NCI-H446 (cell line): Measurements from ENCODE around the gene ZHX3.

Experiments used
- DNase-seq, 2 experiments: peaks; one replicate each; lab custom pipeline; 2025; lab: John Stamatoyannopoulos, UW

The ZHX3 gene

DNA sequence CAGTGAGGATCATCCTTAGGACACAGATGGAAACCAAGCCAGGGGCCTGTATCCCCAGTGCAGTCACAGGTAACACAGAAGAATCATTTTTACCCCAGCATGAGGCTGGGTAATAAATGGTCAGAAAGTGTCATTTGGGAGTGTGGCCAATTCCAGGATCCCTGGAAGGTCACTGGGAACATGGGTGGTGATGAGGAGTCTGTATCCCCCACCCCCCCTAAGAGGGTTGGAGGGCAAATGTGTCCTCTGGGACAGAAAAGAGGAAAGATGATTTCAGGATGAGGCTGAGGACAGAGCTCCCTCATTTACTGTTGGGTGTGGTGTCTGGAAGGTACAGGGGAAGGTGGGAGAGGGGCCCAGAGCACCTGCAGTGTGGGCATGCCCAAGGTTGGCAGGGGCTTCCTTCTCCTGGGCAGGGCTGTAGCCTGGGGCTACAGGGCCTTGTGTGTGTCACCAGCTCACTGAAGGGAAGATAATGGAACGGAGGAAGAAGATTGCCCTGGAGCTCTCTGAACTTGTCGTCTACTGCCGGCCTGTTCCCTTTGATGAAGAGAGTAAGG lies 145.7 kb downstream of the ZHX3 start:
- DNase-seq, result no peak

DNA sequence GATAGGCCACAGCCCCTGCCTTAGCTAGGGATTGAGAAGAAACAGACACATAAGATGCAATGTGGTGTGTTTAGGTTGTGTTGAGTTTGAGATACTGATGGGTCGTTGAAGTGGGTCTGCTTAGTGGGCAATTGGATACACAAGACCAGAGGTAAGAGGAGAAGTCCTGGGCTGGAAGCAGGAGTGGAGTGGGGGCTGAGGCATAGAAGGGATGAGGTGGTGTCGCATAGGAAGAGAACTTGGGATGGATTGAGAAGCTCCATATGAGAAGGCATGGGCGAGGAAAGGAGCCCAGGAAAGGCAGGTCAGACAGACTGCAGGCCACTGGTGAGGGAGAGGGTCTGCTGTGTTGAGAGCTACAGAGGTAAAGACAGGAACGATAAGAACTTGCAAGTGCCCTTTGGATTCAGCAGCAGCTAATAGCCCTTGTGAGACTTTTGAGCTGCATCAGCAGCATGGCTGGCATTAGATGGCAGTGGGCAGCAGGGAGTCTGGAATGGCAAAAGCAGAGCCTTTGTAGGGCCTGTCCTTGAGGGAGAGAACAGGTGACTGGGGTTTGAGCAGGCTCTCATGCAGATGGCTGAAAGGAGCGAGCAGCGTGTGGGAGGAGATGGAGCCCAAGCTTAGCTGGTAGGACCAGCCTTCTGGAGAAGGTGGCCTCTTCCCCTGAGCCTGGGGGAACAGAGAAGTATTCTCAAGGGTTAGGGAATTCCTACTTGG lies 147.0 kb downstream of the ZHX3 start:
- no peak for DNase-seq

DNA sequence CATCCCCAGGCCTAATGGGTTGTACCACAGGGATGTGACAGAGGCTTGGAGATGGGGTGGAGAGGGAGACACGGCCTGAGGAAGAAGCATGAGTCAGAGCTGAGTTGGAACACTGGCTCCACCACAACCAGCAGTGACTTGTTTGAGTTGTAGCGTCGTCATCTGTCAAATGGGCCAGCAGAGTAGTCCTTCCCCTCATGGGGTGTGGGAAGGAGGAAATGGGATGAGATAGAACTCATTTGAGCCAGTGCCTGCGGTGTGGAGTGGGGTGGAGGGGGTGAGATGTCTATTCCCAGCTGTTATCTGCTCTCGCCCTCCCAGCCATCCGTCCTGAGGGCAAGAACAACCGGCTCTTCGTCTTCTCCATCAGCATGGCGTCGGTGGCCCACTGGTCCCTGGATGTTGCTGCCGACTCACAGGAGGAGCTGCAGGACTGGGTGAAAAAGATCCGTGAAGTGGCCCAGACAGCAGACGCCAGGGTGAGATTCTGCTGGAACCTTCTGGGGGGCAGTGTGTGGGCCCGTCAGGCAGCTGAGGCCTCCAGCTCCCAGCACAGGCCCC lies 147.7 kb downstream of the ZHX3 start:
- no peak for DNase-seq

DNA sequence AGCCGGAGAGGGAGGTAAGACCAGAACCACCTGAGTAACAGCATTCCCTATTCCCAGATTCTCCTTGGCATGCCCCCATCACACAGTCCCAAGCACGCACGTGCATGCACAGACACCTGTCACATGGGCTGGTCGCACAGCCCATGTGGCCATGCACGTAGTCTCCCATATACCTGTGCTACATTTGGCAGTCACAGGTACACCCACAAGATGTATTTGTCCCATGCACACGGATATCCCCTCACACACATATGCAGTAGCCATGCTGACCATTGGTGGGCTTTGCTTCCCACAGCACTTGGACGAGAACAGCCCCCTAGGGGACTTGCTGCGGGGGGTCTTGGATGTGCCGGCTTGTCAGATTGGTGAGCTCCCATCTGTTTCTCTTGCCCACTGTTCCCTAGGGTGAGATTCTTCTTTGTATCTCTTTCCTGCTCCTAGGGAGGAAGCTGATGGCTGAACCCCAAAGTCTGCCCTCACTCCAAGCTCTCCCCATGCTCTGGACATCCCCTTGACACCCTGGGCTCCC lies 148.3 kb downstream of the ZHX3 start:
- DNase-seq, result no peak

DNA sequence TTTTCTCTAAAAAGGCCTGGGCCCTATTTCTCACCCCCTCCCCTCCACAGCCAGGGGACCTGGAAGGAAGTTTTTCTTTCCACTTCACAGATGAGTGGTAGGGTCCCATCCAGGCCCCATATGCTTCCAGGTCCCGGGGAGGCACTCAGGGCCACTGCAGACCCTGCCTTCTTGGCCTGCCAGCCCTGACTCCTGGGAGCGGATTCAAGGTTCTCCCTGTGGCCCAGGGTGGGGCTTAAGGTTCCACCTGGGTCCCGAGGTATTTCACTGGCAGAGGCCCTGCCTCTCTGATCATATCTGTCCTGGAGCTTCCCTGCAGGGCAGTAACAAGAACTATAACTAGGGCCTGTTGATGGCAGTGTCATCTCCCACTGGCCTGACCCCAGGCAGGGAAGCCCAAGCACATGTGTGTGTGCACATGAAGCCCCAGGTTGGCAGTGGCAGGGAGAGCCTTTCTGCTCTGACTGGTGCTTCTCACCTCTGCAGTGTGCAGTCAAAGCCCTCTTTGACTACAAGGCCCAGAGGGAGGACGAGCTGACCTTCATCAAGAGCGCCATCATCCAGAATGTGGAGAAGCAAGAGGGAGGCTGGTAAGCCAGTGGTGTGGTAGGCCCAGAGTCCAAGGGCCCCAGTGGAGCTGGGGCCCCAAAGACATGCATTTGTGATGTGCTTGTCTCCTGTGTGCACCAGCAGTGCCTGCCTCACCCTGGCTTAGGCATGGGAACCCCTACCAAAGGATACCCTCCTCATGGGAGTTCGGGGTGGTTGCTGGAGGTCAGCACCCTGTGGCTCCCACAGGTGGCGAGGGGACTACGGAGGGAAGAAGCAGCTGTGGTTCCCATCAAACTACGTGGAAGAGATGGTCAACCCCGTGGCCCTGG lies 149.0 kb downstream of the ZHX3 start:
- no peak for DNase-seq

DNA sequence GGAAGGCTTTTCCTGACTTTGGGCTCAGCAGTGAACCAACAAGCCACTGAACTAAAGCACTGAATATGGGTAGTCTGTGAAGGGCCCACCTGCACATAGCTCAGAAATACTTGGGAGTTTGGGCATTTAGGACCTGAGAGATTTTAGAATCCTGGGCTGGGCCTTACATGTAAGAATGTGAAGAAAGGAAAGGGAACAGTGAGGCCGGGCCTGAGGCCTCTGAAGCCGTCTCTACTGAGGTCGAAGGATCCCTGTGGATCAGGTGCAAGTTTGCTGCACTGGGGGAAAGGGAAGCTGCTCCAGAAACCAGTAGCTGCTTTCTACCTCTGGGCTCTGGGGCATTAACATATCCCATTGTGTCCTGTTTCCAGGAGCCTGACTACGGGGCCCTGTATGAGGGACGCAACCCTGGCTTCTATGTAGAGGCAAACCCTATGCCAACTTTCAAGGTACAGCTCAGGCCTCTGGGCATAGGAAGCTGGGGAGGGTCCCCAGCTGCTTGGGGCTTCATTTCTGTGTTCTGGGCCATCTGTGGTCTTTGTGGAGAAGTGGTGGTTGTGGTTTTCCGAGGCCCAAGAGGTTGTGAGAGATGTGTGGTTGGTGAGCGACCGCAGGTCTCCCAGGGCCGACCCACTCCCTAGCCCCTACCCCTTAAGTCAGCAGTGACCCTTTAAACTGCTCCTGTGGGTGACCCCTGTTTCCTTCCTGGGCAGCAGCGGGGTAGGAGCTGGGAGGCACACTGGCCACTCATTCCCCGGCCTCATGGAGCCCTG lies 149.9 kb downstream of the ZHX3 start:
- DNase-seq, result no peak

DNA sequence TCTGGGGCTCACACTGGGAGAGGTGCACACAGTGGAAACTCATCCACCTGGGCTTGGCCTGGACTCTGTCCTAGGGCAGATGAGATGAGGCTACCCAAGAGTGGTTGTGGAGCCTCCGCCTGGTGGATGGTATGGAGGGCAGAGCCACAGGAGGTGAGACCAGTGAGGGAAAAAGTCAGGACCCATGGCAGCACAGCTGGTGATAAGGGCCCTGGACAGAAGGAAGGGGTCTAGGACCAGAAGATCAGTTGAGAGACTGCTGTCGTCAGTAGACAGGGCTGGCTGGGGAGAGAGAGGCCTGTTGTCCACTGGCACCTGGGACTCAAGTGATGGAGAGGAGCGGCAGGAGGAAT lies 150.4 kb downstream of the ZHX3 start:
- DNase-seq, result no peak

DNA sequence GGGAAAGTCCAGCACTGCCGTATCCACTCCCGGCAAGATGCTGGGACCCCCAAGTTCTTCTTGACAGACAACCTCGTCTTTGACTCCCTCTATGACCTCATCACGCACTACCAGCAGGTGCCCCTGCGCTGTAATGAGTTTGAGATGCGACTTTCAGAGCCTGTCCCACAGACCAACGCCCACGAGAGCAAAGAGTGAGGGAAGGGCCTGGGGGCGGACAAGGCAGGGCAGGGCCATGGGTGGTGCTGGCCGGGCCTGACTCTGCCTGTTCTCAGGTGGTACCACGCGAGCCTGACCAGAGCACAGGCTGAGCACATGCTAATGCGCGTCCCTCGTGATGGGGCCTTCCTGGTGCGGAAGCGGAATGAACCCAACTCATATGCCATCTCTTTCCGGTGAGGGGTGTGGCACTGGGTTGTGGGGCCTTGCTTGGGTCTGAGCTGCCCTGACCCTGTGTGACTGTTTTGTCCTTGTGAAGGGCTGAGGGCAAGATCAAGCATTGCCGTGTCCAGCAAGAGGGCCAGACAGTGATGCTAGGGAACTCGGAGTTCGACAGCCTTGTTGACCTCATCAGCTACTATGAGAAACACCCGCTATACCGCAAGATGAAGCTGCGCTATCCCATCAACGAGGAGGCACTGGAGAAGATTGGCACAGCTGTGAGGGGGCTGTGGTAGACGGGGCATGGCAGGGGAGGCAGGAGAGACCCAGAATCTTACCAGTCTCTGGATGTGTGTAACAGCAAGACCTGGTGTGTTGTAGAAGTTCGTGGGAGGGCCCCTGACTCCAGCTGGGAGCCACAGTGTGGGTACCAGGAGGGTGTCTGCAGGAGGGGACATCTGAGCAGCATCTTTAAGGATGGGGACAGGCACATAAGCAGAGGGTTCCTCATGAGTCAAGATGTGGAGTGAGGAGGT lies 151.1 kb downstream of the ZHX3 start:
- no peak for DNase-seq

DNA sequence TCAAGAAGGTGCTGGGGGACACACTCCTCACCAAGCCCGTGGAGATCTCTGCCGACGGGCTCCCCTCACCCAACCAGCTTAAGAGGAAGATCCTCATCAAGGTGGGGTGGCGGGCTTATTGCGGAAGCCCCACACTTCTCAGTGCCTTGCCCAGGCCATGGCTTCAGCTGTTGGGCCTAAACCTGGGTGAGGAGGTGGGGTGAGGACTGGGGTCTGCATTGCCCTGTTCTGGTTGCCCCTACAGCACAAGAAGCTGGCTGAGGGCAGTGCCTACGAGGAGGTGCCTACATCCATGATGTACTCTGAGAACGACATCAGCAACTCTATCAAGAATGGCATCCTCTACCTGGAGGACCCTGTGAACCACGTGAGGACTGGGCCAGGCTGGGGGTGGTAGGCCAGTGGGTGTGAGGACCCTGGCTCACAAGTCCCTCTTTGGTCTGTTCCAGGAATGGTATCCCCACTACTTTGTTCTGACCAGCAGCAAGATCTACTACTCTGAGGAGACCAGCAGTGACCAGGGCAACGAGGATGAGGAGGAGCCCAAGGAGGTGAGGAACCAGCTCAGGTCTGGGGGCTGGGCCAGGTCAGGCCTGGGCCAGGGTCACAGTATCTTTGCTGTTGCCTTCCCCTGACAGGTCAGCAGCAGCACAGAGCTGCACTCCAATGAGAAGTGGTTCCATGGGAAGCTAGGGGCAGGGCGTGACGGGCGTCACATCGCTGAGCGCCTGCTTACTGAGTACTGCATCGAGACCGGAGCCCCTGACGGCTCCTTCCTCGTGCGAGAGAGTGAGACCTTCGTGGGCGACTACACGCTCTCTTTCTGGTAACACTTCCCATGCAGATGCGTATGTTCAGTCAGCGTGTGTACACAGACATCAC lies 152.3 kb downstream of the ZHX3 start:
- DNase-seq, result no peak

DNA sequence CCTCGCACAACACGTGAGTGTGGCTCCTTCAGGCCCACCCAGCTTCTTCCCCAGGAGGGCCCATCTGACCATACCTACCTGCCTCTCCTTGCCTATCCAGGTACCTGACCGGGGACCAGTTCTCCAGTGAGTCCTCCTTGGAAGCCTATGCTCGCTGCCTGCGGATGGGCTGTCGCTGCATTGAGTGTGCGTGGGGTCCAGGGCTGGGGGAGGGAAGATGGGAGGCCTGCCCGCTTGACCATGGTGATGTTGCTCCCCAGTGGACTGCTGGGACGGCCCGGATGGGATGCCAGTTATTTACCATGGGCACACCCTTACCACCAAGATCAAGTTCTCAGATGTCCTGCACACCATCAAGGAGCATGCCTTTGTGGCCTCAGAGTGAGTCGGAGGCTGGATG lies 153.7 kb downstream of the ZHX3 start:
- DNase-seq, result no peak

DNA sequence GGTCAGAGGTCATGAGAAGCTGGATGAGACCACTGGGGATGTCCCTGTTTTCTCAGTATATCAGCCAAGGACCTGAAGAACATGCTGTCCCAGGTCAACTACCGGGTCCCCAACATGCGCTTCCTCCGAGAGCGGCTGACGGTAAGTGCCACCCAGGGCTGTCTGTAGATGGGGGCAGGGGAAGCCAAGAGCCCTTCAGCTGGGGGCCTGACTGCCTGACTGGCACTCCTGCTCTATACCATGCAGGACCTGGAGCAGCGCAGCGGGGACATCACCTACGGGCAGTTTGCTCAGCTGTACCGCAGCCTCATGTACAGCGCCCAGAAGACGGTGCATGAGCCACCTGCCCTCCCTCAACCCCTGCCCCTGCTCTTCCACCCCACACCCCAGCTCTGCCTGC lies 155.1 kb downstream of the ZHX3 start:
- DNase-seq, result no peak

DNA sequence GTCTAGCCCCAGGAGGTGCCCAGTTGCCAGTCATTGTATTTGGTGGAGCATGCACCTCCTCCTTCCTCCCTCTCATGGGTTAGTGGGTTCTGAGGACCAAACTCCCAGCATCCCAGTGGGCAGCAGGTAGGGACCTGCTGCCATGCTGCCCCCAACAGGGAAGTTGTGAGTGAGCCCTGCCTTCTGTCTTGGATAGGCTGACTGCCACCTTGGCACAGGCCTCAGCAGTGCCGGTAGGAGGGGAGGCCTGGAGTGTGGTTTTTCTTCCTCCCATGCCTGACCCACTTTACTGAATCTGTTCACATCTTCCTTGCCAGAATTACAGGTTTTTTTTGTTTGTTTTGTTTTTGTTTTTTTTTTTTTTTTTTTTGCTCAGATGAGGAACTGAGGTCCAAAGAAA lies 155.6 kb downstream of the ZHX3 start:
- DNase-seq, result no peak

DNA sequence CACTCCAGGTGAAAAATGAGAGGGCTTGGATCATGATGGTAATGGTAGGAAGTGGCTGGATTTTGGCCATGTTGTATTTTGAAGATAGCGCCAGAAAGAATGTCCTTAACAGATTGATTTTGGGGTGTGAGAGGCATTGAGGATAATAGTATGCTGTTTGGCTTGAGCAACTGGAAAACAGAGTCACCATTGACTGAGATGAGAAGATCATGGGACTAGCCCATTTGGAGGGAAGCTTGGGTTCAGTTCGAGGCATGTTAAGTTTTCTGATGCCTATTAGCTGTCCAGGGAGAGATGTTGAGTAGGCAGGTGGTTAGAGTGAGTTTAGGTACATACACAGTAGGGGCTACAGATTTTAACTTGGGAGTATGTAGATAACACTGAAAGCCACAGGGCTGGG lies 156.8 kb downstream of the ZHX3 start:
- DNase-seq, result no peak

DNA sequence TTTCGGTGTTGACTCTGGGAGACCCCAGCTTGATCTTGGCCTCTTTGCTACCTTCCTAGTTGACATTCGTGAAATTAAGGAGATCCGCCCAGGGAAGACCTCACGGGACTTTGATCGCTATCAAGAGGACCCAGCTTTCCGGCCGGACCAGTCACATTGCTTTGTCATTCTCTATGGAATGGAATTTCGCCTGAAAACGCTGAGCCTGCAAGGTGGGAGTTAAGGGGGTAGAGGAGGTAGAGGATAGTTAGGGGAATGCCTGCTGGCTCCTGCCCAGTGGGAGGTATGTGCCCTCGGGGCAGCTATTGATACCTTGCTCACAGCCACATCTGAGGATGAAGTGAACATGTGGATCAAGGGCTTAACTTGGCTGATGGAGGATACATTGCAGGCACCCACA lies 158.0 kb downstream of the ZHX3 start:
- no peak for DNase-seq

DNA sequence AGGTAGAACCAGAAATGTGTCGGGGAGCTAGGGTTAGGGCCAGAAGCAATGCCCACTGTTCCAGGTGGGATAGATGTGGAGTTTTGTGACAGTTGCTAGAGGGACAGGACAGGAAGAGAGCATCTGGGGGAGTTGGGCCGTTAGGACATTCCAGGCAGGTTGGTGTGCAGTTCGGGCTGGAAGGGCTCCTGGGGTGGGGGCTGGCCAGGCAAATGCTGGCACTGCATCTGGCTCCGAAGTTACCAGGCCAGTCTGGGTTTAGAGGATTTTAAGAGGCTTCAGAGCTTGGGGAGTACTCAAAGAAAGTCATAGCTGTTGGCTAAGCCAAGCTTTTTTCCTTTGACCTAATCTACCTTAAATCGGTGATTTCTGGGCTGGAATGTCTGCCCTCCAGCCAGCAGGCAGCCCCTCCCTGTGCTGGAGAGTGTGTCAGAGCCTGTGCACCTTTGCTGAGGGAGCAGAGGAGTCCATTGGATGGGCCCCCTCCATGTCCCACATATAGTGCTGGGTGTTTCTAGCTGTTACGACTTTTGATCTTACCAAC lies 159.4 kb downstream of the ZHX3 start:
- no peak for DNase-seq

DNA sequence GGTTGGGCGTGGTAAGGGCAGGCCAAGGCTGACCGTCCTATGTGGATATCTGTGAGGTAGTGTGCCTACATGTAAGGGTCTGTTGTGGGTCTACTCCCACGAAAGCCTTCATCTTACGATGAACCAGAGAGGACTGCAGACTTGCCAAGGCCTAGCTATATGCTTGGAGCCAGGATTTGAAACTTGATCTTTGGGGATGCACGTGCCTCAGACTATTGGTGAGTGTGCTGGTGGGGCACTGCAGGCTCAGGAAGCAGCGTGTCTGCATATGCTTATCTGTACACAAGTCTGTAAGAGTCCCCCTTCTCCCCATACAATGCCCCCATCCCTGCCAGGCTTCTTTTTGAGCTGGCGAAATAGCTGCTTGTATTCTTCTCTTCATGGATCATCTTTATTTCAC lies 162.3 kb downstream of the ZHX3 start:
- DNase-seq, result no peak

DNA sequence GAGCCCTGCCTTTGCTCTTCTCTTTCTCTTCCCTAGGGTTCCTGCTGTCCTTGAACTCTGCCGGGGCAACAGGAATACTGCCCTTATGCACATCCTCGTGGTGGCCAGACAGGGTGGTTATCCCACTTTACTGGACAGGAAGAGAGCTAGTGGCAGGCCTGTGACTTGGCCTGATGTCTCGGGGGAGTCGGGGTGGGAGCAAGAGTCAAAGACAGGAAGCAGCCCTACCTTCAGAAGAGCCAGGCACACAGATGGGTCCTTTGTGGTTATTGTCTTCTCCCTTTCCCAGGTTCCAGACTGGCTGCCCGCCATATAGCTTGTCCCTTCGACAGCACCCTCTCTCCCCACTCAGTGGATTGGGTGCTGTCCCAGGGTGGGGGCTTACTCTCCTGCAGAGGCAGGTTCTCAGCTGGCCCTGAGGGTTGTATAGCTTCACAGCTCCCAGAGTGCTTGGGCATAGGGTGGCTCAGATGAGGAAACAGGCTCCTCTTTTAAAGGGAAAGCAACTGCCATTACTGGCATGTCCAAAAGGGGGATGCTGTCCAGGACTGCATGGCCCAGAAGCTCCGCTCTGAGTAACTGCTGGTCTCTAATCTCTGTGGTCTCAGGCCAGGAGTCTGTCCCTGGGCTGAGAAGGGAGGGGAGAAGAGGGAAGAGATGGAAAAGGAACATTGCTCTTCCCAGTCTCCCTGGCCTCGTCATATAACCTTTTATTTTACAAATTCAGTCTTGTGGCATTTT lies 162.9 kb downstream of the ZHX3 start:
- no peak for DNase-seq

DNA sequence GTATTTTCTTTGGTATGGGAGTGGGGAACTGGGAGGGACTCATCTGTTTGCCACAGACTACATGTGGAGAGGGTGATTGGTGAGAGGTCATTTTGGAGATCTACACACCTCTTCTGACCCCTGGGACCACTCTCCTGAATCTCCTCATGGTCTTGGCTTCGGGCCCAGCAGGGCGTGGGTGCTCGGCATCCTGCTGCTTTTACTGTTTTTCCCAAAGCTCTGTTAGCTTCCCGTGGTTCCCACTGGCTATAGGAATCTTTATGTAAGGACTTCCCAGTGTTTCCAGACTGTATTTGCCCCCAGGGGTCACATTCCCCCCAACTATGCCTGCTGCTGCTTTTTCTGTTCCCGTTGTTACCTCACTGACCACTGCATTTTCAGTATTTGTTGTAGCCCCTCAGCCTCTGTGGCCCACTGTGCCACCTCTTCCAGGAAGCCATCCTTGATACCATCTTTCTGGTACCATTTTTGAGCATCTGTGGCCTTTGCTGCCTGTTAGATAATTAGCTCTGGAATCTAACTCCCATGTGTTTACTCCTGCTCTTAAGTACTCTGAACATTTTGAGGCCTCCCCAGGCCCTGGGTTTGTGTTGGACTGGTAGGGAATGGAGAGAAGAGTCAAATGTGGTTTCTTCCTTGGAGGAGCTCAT lies 165.3 kb downstream of the ZHX3 start:
- DNase-seq, result no peak
